ENCODE measurements around the gene CSF2RB. TPM values are rescaled to one million over a fixed set of nuclear protein-coding genes. Genes with fewer than 3 reads are reported as not detected.

Gene CSF2RB
- total and polyA plus RNA-seq, 10 of the 15 experiments (the other 5 are each of a cell fraction or from before 2014, with no cell fraction given), result 0.82 to 12.5 (median 5.4) TPM

DNA sequence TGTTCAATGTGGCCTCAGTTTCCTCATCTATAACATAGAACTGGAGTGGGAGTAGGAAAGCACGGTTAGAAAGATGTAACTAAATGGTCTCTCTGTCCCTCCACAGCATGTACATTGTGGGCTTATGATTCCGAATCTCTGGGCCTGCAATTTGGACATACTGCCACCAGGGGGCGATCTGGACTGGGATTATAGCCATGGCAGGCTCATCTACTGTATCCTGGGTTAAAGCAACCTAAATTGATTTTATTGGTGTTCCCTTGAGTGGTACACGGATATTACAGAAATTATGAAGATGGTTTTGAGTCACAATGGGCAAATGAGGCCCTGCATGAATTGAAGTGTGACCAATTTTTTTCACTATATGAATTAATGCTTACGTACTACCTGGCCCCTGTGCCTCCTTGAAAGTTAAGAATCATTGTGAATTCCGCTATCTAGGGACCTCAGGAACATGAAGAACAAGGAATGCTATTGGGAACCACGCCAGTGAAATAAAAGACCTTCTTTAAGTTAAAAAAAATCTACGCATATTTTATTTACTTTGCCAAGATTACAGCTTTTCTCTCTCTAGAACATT is 72.9 kb downstream of the CSF2RB start:
- H3K79me2 ChIP-seq (ENCODE audit: control insufficient read depth, insufficient read depth, low read length), result no peaks in the 10 kb centered on the region
- WGBS (ENCODE audit: insufficient coverage, insufficient replicate concordance, low lambda C conversion rate, missing lambda C conversion rate), result 27% methylated on average over 8 of the region's 8 CpGs
- no peaks in the 10 kb centered on the region for H4K20me1 ChIP-seq (ENCODE audit: control insufficient read depth, insufficient read depth)
- ATAC-seq, result no peak; the same call in 2 of the 3 replicates
- no peaks in the 10 kb centered on the region for H3K4me1 ChIP-seq (ENCODE audit: control insufficient read depth, insufficient read depth, low read length)
- H3K27me3 ChIP-seq (replicated peaks in 1 of 2; ENCODE audit: control insufficient read depth in 2 of 2, insufficient read depth in 2 of 2, low read length in 1 of 2), result no peaks in the 10 kb centered on the region; a peak in 3 of 4 replicates
- H3K36me3 ChIP-seq (ENCODE audit: control insufficient read depth in 2 of 2, insufficient read depth in 2 of 2, low read length in 1 of 2), result no peaks in the 10 kb centered on the region
- ChIA-PET POLR2A (no interaction called here), CTCF (interaction anchor here (1.1 to 1.7 kb wide), 3 partner anchors 9 to 276 kb away, joined by 4 to 7 read pairs (median 5); no protein-coding TSS in a partner anchor), RAD21 (ENCODE audit: unreplicated experiment) (interaction anchor here (1.5 kb wide), 1 partner anchor 211 kb away, joined by 5 read pairs; no protein-coding TSS in a partner anchor), SMC1A (ENCODE audit: uncharacterized antibody, unreplicated experiment) (interaction anchor here (1.1 to 1.7 kb wide), 2 partner anchors 8 to 213 kb away, joined by 4 read pairs; no protein-coding TSS in a partner anchor)
- no peak overlapping the region for H2AFZ ChIP-seq (ENCODE audit: control insufficient read depth, low read depth, low read length)
- no peak overlapping the region for H3K4me2 ChIP-seq (ENCODE audit: control insufficient read depth, insufficient read depth)
- intact Hi-C loops (cut with micrococcal nuclease; ENCODE audit: unreplicated experiment) (no loop called here), in situ Hi-C loops (cut with MboI) (no loop called here)
- TF ChIP-seq, protein P1, sequence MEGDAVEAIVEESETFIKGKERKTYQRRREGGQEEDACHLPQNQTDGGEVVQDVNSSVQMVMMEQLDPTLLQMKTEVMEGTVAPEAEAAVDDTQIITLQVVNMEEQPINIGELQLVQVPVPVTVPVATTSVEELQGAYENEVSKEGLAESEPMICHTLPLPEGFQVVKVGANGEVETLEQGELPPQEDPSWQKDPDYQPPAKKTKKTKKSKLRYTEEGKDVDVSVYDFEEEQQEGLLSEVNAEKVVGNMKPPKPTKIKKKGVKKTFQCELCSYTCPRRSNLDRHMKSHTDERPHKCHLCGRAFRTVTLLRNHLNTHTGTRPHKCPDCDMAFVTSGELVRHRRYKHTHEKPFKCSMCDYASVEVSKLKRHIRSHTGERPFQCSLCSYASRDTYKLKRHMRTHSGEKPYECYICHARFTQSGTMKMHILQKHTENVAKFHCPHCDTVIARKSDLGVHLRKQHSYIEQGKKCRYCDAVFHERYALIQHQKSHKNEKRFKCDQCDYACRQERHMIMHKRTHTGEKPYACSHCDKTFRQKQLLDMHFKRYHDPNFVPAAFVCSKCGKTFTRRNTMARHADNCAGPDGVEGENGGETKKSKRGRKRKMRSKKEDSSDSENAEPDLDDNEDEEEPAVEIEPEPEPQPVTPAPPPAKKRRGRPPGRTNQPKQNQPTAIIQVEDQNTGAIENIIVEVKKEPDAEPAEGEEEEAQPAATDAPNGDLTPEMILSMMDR (IDR thresholded peaks at IDR 0.05 in 2 of 3, conservative IDR thresholded peaks at IDR 0.05 in 1 of 3; ENCODE audit: control insufficient read depth in 2 of 3, extremely low read depth in 1 of 3, insufficient read depth in 1 of 3, low read depth in 3 of 3, low read length in 3 of 3), result peak; percentile 23 to 80 (median 61); a peak in 5 of 6 replicates
- no peak for TF ChIP-seq IRF4 (IDR thresholded peaks at IDR 0.05; ENCODE audit: low read depth, low read length)
- TF ChIP-seq STAT1 (conservative IDR thresholded peaks at IDR 0.05), result no peak
- TF ChIP-seq, protein P2, sequence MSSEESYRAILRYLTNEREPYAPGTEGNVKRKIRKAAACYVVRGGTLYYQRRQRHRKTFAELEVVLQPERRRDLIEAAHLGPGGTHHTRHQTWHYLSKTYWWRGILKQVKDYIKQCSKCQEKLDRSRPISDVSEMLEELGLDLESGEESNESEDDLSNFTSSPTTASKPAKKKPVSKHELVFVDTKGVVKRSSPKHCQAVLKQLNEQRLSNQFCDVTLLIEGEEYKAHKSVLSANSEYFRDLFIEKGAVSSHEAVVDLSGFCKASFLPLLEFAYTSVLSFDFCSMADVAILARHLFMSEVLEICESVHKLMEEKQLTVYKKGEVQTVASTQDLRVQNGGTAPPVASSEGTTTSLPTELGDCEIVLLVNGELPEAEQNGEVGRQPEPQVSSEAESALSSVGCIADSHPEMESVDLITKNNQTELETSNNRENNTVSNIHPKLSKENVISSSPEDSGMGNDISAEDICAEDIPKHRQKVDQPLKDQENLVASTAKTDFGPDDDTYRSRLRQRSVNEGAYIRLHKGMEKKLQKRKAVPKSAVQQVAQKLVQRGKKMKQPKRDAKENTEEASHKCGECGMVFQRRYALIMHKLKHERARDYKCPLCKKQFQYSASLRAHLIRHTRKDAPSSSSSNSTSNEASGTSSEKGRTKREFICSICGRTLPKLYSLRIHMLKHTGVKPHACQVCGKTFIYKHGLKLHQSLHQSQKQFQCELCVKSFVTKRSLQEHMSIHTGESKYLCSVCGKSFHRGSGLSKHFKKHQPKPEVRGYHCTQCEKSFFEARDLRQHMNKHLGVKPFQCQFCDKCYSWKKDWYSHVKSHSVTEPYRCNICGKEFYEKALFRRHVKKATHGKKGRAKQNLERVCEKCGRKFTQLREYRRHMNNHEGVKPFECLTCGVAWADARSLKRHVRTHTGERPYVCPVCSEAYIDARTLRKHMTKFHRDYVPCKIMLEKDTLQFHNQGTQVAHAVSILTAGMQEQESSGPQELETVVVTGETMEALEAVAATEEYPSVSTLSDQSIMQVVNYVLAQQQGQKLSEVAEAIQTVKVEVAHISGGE (CRISPR knock-in tag; IDR thresholded peaks at IDR 0.05), result no peak
- TF ChIP-seq RAD21 (IDR thresholded peaks at IDR 0.05; ENCODE audit: insufficient read depth, low read depth, low read length), result peak; percentile 38; the same call in 1 of the 2 replicates
- TF ChIP-seq BRCA1 (IDR thresholded peaks at IDR 0.05; ENCODE audit: low read depth, low read length), result no peak
- TF ChIP-seq SMAD5 (IDR thresholded peaks at IDR 0.05; ENCODE audit: low read depth), result no peak
- no peak for TF ChIP-seq CHD1 (IDR thresholded peaks at IDR 0.05; ENCODE audit: low read depth, low read length)
- no TSS peak for BruUV-seq (replicated peaks)
- H3K4me3 ChIP-seq, result no peak overlapping the region
- DNase-seq (ENCODE audit: low read depth, low spot score), result no peak
- H3K9ac ChIP-seq (ENCODE audit: control insufficient read depth, insufficient read depth, low read length), result no peak overlapping the region
- no peak for FAIRE-seq
- H3K9me3 ChIP-seq (replicated peaks; ENCODE audit: control insufficient read depth, insufficient read depth, low read length), result peaks cover 7% of the 10 kb centered on the region
- no peak overlapping the region for H3K27ac ChIP-seq (ENCODE audit: control insufficient read depth, insufficient read depth)

All from GM12878 (cell line).